CD4-positive, alpha-beta T cell treated with Interleukin-15 for 1 hour (primary cell): ENCODE data around the gene CUTA.

Source experiments
- DNase-seq: peaks from one replicate; pipeline ENCODE4 v3.0.0-alpha.2; 2020

The CUTA gene

GRCh38 chr6:33417903-33418689 lies at the start of gene CUTA:
TSS of gene CUTA (minus strand) at chr6:33418107. CDS start at chr6:33418000, 107 bp downstream.
- peak; percentile 100 for DNase-seq

- DNase-seq: no peak
Measured at GRCh38 chr6:33467091-33467490, 49.2 kb upstream of the CUTA start.

GRCh38 chr6:33466075-33466735 lies 48.3 kb upstream of the CUTA start:
- no peak for DNase-seq

- no peak for DNase-seq
Measured at GRCh38 chr6:33459226-33459625, 41.3 kb upstream of the CUTA start.

GRCh38 chr6:33458676-33459075 lies 40.8 kb upstream of the CUTA start:
- no peak for DNase-seq

GRCh38 chr6:33456156-33456555 lies 38.2 kb upstream of the CUTA start:
- DNase-seq: no peak

GRCh38 chr6:33455051-33455450 lies 37.1 kb upstream of the CUTA start:
- no peak for DNase-seq

- DNase-seq: peak; percentile 96
Measured at GRCh38 chr6:33454009-33454946, 36.4 kb upstream of the CUTA start, which contains the start of gene ZBTB9. TSS of gene ZBTB9 (plus strand) at chr6:33454576. CDS start at chr6:33455101, 525 bp downstream.

- no peak for DNase-seq
Measured at GRCh38 chr6:33453393-33454008, 35.6 kb upstream of the CUTA start.

GRCh38 chr6:33452496-33452895 lies 34.6 kb upstream of the CUTA start:
- DNase-seq: no peak

GRCh38 chr6:33451606-33452005 lies 33.7 kb upstream of the CUTA start:
- no peak for DNase-seq

GRCh38 chr6:33450434-33450833 lies 32.5 kb upstream of the CUTA start:
- no peak for DNase-seq

GRCh38 chr6:33446356-33446755 lies 28.4 kb upstream of the CUTA start:
- no peak for DNase-seq

- no peak for DNase-seq
Measured at GRCh38 chr6:33445119-33445603, 27.3 kb upstream of the CUTA start.

- DNase-seq: no peak
Measured at GRCh38 chr6:33443619-33444504, 26.0 kb upstream of the CUTA start.

- DNase-seq: no peak
Measured at GRCh38 chr6:33443025-33443424, 25.1 kb upstream of the CUTA start.

GRCh38 chr6:33442283-33442682 lies 24.4 kb upstream of the CUTA start:
- no peak for DNase-seq

GRCh38 chr6:33441457-33441856 lies 23.6 kb upstream of the CUTA start:
- DNase-seq: no peak

GRCh38 chr6:33440649-33441309 lies 22.9 kb upstream of the CUTA start:
- no peak for DNase-seq

- DNase-seq: no peak
Measured at GRCh38 chr6:33439956-33440648, 22.2 kb upstream of the CUTA start.
